Activated naive CD4-positive, alpha-beta T cell treated with anti-CD3 and anti-CD28 coated beads, Interleukin-2, amount 50 U/mL, for 24 hours (primary cell): Measurements from ENCODE around the gene RIBC2.

Experiments used
- H3K27ac Mint-ChIP-seq: one replicate; pipeline ENCODE4 v1.8.0; 2021; ENCODE audit warnings: mild to moderate bottlenecking, mixed read lengths
- H3K27me3 Mint-ChIP-seq: one replicate; pipeline ENCODE4 v1.8.0; 2021; ENCODE audit warnings: mixed read lengths
- H3K36me3 Mint-ChIP-seq: one replicate; pipeline ENCODE4 v1.8.0; 2021; ENCODE audit warnings: mixed read lengths
- H3K4me1 Mint-ChIP-seq: one replicate; pipeline ENCODE4 v1.8.0; 2021; ENCODE audit warnings: mixed read lengths
- H3K4me3 Mint-ChIP-seq: one replicate; pipeline ENCODE4 v1.8.0; 2021; ENCODE audit warnings: mild to moderate bottlenecking, mixed read lengths
- H3K9me3 Mint-ChIP-seq: one replicate; pipeline ENCODE4 v1.8.0; 2021; ENCODE audit warnings: mixed read lengths

RIBC2 gene

DNA sequence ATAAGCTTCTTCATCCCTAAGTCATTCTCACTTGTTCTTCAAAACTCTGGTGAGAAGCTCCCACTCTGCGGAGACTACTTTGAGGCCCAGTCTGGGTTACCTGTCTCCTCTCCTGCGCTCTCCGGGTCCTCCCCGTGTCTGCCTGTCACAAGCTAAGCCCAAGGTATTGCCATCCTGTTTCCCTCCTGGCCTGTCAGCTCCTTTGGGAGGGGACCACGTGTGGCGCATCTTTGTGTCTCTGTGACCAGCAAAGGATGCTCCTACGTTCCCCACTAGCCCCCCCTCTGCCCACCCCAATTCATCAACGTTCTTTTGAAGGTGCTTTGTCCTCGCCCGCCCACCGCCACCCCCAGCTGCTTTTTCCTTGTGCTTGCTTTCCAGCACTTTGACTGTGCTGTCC, 57.4 kb downstream of the RIBC2 start:
- Mint-ChIP-seq H3K4me1 (no peaks in the 10 kb centered on the region), H3K27me3 (peaks cover 1% of the 10 kb centered on the region), H3K4me3 (no peak overlapping the region), H3K36me3 (no peaks in the 10 kb centered on the region), H3K9me3 (no peaks in the 10 kb centered on the region), H3K27ac (no peak overlapping the region)

DNA sequence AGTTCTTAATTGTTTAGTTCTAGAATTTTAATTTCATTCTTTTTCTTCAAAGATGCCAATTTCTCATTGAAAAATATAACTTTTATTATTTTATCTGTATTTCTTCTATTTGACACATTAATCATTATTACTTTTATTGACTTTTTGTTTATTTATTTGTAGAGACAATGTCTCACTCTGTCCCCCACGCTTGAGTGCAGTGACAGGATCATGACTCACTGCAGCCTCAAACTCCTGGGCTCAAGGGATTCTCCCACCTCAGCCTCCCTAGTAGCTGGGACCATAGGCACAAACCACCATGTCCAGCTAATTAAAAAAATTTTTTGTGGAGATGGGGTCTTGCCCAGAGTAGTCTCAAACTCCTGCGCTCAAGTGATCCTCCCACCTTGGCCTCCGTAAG, 58.9 kb downstream of the RIBC2 start:
- Mint-ChIP-seq H3K4me3 (no peak overlapping the region), H3K27ac (no peak overlapping the region), H3K27me3 (peaks cover 1% of the 10 kb centered on the region), H3K36me3 (no peaks in the 10 kb centered on the region), H3K9me3 (no peaks in the 10 kb centered on the region), H3K4me1 (no peaks in the 10 kb centered on the region)

DNA sequence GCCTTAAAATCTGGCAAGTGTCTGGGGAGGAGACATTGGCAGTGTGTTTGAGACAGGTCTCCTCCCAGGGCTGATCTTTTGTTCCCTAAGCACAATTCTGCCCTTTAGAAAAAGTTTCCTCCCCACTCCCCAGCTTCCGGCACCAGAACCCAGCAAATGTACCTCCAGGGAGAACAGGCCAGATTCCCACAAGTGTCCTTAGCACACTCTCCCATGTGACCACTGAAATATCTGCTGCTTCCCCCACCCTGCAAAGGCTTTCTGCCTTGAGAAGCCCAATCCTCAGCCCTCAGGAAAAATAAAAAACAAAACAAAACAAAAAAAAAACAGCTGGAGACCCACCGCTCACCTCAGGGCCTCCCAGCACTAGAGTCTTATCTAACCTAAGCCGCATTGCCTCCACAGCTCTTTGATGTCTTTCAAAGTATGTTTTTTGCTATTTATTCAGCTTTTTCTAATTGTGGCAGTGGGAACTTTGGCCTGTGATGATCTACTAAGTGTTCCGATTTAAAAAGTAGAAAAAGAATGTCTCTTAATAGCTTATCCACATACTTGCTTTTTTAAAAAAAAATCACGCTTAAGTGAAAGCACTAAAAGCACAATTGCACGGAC, 60.2 kb downstream of the RIBC2 start:
- H3K27ac Mint-ChIP-seq = no peak overlapping the region
- H3K4me1 Mint-ChIP-seq = no peaks in the 10 kb centered on the region
- no peak overlapping the region for H3K4me3 Mint-ChIP-seq
- H3K9me3 Mint-ChIP-seq = no peaks in the 10 kb centered on the region
- peaks cover 1% of the 10 kb centered on the region for H3K27me3 Mint-ChIP-seq
- no peaks in the 10 kb centered on the region for H3K36me3 Mint-ChIP-seq

DNA sequence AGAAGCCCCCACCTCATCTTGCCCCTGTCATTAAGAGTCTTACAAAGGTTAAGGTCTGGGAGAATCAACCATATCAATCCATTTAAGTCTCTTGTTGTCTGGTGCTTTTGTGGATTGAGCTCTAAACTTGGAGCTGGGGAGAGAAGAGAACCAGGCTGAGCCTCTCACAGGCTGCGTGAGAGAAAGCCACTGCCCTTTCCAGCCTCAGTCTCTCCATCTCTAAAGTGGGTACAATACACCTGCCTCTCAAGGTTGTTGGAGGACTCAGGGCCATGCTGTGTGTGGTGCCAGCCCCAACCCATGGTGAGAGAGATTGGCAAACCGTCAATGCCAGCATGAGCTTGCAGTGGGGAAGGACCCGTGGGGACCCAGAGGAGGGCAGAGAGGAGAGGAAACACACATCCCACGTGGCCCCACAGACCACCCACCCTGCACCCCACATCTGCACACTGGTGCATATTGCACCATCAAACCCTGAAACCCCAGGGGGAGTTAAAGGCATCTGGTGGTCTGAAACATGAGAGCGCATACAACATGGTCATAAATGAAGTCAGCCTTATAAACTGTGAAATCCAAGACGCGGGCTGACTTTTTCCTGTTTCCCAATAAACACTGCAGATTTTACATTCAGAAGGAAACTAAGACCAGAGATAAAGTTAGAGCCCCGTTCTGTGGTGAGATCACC, 61.7 kb downstream of the RIBC2 start:
- H3K9me3 Mint-ChIP-seq = no peaks in the 10 kb centered on the region
- no peak overlapping the region for H3K27ac Mint-ChIP-seq
- H3K4me1 Mint-ChIP-seq = no peaks in the 10 kb centered on the region

DNA sequence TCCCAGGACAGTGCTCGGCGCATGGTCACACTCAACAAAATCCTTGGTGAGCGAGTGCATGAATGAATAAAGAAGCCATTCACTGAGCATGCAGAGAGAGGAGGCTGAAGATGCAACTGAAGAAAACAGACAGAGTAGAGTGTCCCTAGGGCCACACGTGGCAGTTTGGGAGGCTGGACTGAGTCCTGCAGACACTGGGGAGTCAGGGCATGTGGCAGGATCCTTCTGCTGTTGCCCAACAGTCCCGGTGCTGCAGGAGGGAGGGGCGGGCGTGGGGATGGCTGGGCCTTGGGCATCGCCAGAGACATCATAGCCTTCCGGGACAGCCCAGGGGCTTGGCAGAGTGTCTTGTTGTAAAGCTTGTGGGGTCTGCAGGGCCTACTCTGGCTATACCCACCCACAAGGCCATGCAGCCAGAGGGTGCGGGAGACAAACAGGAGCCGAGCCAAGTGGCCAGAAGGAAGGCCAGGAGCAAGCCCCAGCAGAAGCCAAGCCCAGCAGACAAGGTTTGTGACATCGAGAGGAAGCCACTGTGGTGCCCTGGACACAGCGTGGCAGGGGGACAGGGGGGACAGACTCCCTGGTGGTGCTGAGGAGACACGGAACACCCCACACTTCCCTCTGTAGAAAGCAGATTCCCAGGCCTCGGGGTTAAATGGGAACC, 62.5 kb downstream of the RIBC2 start:
- Mint-ChIP-seq H3K27ac (no peak overlapping the region), H3K27me3 (peaks cover 2% of the 10 kb centered on the region), H3K4me1 (no peaks in the 10 kb centered on the region), H3K4me3 (no peak overlapping the region), H3K36me3 (no peaks in the 10 kb centered on the region), H3K9me3 (no peaks in the 10 kb centered on the region)

More for the DNA sequence above, 61.7 kb downstream of the RIBC2 start:
- Mint-ChIP-seq H3K27me3 (no peaks in the 10 kb centered on the region), H3K4me3 (no peak overlapping the region), H3K36me3 (no peaks in the 10 kb centered on the region)

DNA sequence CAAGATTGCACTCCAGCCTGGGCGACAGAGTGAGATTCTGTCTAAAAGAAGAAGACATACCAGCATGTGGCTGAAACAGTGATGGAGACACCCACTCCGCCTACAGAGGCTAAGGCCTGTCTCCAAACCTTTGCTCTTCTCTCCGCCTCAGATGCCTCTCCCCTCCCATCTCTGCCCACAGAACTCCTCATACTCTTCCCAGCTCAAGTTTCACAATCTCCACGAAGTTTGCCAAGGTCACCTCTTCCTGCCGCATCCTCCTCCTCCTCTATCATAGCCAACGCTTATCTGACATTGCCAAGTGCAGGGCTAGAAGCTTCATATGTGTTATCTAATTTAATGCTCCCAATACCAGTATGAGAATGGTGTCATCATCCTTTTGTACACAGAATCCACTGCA, 63.3 kb downstream of the RIBC2 start:
- Mint-ChIP-seq H3K4me3 (no peak overlapping the region), H3K9me3 (no peaks in the 10 kb centered on the region), H3K4me1 (no peaks in the 10 kb centered on the region), H3K36me3 (no peaks in the 10 kb centered on the region), H3K27ac (no peak overlapping the region), H3K27me3 (peaks cover 2% of the 10 kb centered on the region)

DNA sequence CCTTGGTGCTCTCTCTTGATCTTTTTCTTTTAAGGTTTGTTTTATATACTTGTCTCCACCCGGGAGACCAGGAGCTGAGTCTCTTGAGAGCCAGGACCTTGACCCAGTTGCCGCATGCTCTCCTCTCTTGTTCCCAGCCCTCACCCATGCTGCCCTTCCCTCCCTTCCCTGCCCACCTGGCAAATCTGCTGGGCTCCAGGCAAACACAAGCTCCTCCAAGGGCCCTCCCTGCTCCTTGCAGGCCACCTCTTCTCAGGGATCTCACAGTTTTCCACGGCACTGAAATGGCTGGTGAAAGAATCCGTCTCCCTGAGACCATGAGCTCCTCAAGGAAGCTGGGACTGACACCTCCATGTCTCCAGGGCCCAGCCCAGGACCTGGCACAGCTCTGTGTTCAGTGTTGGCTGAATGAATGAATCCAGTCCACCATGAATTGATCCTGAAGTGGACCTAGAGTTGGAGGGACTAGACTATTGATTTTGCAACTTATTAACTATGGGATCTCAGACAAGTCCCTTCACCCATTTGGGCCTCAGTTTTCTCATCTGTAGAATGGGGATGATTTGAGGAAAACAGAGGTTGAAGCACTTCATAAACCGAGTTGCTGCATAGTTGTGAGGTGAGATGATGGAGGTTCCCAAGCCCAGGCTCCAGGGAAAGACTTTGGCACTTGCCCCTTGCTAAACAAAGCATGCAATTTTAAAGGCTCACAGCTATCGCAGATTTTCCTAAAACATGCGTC, 64.0 kb downstream of the RIBC2 start:
- Mint-ChIP-seq H3K9me3 (no peaks in the 10 kb centered on the region), H3K4me3 (no peak overlapping the region), H3K4me1 (no peaks in the 10 kb centered on the region), H3K27me3 (peaks cover 2% of the 10 kb centered on the region), H3K36me3 (no peaks in the 10 kb centered on the region), H3K27ac (no peak overlapping the region)

DNA sequence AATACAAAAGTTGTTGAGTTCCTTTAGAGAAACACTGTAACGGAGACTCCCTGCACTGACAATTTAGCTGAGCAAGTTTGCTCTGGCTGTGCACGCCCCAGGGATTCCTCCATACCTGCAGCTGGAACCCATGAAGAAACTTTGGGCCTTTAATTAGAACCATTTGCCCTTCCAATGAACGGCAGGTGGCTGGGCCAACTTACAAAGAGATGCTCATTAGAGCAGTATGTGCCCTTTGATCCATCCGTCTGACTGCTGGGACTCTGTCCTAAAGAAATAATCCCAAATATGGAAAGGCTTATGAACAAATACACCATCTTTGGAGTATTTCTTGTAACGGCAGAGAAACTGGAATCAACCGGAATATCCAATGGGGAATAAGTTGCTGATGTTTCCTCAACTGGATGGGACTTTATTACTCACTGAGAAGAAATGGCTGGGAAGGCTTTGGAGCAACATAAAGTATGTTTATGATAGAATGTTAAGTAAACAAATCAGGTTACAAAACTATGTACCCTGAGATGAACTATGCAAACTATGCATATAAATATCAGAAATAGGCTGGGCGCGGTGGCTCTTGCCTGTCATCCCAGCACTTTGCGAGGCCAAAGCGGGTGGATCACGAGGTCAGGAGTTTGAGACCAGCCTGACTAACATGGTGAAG, 64.7 kb downstream of the RIBC2 start:
- H3K4me3 Mint-ChIP-seq = no peak overlapping the region
- H3K9me3 Mint-ChIP-seq = no peaks in the 10 kb centered on the region
- no peaks in the 10 kb centered on the region for H3K4me1 Mint-ChIP-seq
- H3K27ac Mint-ChIP-seq = no peak overlapping the region
- H3K27me3 Mint-ChIP-seq = peaks cover 2% of the 10 kb centered on the region
- no peaks in the 10 kb centered on the region for H3K36me3 Mint-ChIP-seq

DNA sequence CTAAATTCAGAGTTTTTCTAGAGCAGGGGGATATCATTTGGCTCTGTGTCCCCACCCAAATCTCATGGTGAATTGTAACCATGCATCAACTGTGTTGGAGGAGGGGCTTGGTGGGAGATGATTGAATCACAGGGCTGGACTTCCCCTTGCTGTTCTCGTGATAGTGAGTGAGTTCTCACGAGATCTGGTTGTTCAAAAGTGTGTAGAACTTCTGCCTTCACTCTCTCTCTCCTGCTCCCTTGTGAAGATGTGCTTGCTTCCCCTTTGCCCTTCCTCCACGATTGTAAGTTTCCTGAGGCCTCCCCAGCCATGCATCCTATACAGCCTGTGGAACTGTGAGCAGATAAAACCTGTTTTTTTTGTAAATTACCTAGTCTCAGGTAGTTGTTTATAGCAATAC, 67.2 kb downstream of the RIBC2 start:
- H3K9me3 Mint-ChIP-seq = no peaks in the 10 kb centered on the region
- H3K4me3 Mint-ChIP-seq = no peak overlapping the region

DNA sequence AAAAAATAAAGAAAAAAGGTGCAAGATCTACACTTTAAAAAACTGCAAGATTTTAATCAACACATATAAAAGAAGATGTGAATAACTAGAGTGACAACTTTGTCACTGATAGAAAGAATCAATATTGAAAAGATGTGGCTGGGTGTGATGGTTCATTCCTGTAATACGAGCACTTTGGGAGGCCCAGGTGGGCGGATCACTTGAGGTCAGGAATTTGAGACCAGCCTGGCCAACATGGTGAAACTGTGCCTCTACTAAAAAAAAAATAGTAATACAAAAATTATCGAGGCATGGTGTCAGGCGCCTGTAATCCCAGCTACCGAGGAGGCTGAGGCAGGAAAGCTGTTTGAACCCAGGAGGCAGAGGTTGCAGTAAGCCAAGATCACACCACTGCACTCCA, 68.2 kb downstream of the RIBC2 start:
- Mint-ChIP-seq H3K36me3 (no peaks in the 10 kb centered on the region), H3K9me3 (no peaks in the 10 kb centered on the region), H3K27ac (no peak overlapping the region), H3K27me3 (peaks cover 5% of the 10 kb centered on the region), H3K4me3 (no peak overlapping the region), H3K4me1 (no peaks in the 10 kb centered on the region)

More for the DNA sequence above, 67.2 kb downstream of the RIBC2 start:
- Mint-ChIP-seq H3K27ac (no peak overlapping the region), H3K27me3 (peaks cover 5% of the 10 kb centered on the region), H3K4me1 (no peaks in the 10 kb centered on the region), H3K36me3 (no peaks in the 10 kb centered on the region)
